ENCODE results near the gene CACTIN. TPM values are rescaled to one million over a fixed set of nuclear protein-coding genes. Genes with fewer than 3 reads are reported as not detected.
A peak's percentile ranks its signal among the peaks of the same experiment; 100 is the strongest.
"Not testable (repeated sequence)": the region's sequence is repeated elsewhere in the genome, so short reads cannot be mapped to it uniquely, and the experiment has no call there.

Gene CACTIN
- total and polyA plus RNA-seq, 10 donors = 10.8 to 27.1 (median 21.8) TPM

- H3K4me1 ChIP-seq = peaks cover 33 to 77% (median 54%) of the 10 kb centered on the region in 6 donors
- TF ChIP-seq CTCF (IDR thresholded peaks at IDR 0.05 in 8 of 11, conservative IDR thresholded peaks at IDR 0.05 in 3 of 11) = no peak
- TF ChIP-seq POLR2A (IDR thresholded peaks at IDR 0.05) = no peak
- no peak for TF ChIP-seq POLR2AphosphoS5 (IDR thresholded peaks at IDR 0.05)
- H3K4me3 ChIP-seq = no peak overlapping the region
- H3K9me3 ChIP-seq = no peaks in the 10 kb centered on the region
- H3K36me3 ChIP-seq = peaks cover 0 to 64% (median 11%) of the 10 kb centered on the region in 6 donors
- 86 to 90% (median 89%) methylated on average over 26 to 34 of the region's 34 CpGs for WGBS, 5 donors
- DNase-seq = no peak
- intact Hi-C loops (cut with DNase I; ENCODE audit: low total_unique reads) = no loop called here
- H3K27ac ChIP-seq = peak overlapping the region in 1 of 8 donors; percentile 80
- H3K27me3 ChIP-seq (replicated peaks in 1 of 7) = peaks cover 0 to 21% (median 0%) of the 10 kb centered on the region in 7 donors
These were observed 41.9 kb upstream of the CACTIN start for GRCh38 chr19:3668331-3669081.

- H3K27ac ChIP-seq = no peak overlapping the region
- WGBS, 5 donors = 84 to 94% (median 90%) methylated on average over 12 to 17 of the region's 17 CpGs
These were observed 41.2 kb upstream of the CACTIN start for GRCh38 chr19:3667766-3668165.

GRCh38 chr19:3667037-3667638, 40.5 kb upstream of the CACTIN start:
- intact Hi-C loops (cut with DNase I; ENCODE audit: low total_unique reads) = no loop called here
- WGBS, 5 donors = 79 to 90% (median 88%) methylated on average over 10 to 18 of the region's 18 CpGs
- Histone ChIP-seq H3K36me3 (peaks cover 0 to 76% (median 16%) of the 10 kb centered on the region in 6 donors), H3K27ac (no peak overlapping the region), H3K4me3 (no peak overlapping the region), H3K27me3 (replicated peaks in 1 of 7) (peaks cover 0 to 19% (median 0%) of the 10 kb centered on the region in 7 donors), H3K9me3 (no peaks in the 10 kb centered on the region), H3K4me1 (peaks cover 29 to 66% (median 48%) of the 10 kb centered on the region in 6 donors)
- TF ChIP-seq POLR2A (IDR thresholded peaks at IDR 0.05) (no peak), CTCF (IDR thresholded peaks at IDR 0.05 in 8 of 11, conservative IDR thresholded peaks at IDR 0.05 in 3 of 11) (no peak), POLR2AphosphoS5 (IDR thresholded peaks at IDR 0.05) (no peak)
- DNase-seq = no peak

More at GRCh38 chr19:3667766-3668165, 41.2 kb upstream of the CACTIN start:
- no peak for DNase-seq
- no peaks in the 10 kb centered on the region for H3K9me3 ChIP-seq
- H3K4me1 ChIP-seq = peaks cover 33 to 72% (median 53%) of the 10 kb centered on the region in 6 donors
- no peak overlapping the region for H3K4me3 ChIP-seq
- TF ChIP-seq POLR2A (IDR thresholded peaks at IDR 0.05) = no peak
- no peak for TF ChIP-seq CTCF (IDR thresholded peaks at IDR 0.05 in 8 of 11, conservative IDR thresholded peaks at IDR 0.05 in 3 of 11)
- no peak for TF ChIP-seq POLR2AphosphoS5 (IDR thresholded peaks at IDR 0.05)
- intact Hi-C loops (cut with DNase I; ENCODE audit: low total_unique reads) = no loop called here
- H3K27me3 ChIP-seq (replicated peaks in 1 of 7) = peaks cover 0 to 21% (median 0%) of the 10 kb centered on the region in 7 donors
- H3K36me3 ChIP-seq = peaks cover 0 to 69% (median 14%) of the 10 kb centered on the region in 6 donors

GRCh38 chr19:3666545-3666856, 39.9 kb upstream of the CACTIN start:
- Histone ChIP-seq H3K4me1 (peaks cover 23 to 59% (median 41%) of the 10 kb centered on the region in 6 donors), H3K36me3 (peaks cover 0 to 82% (median 20%) of the 10 kb centered on the region in 6 donors), H3K27me3 (replicated peaks in 1 of 7) (peaks cover 0 to 13% (median 0%) of the 10 kb centered on the region in 7 donors)
- intact Hi-C loops (cut with DNase I; ENCODE audit: low total_unique reads); H3K9me3 ChIP-seq; H3K4me3 ChIP-seq; H3K27ac ChIP-seq; DNase-seq: not testable (repeated sequence)
- 88 to 92% (median 91%) methylated on average over 14 of the region's 14 CpGs for WGBS, 5 donors
